NCI-H345 (cell line): ENCODE measurements around the gene ZRANB1.

Experiments
- DNase-seq: peaks from one replicate; lab custom pipeline; 2025; lab: John Stamatoyannopoulos, UW

ZRANB1 gene

DNA sequence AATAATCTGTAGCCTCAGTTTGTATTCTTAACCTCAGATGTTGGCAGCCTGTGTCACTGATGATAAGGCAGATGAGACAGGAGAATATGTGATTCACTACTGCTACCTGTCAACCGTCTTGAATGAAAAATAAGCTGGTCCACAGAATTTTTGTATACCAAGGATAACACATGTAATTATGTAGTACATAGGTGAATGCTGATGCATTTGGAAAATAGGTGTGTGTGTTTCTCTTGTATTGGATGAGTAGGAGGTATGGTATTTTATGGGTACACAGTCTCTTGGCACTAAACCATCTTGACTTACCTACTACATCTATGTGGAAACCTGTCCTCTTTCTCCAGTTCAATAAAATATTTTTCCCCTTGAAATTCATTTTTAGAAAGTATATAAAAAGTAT lies 20.7 kb upstream of the ZRANB1 start:
- no peak for DNase-seq

DNA sequence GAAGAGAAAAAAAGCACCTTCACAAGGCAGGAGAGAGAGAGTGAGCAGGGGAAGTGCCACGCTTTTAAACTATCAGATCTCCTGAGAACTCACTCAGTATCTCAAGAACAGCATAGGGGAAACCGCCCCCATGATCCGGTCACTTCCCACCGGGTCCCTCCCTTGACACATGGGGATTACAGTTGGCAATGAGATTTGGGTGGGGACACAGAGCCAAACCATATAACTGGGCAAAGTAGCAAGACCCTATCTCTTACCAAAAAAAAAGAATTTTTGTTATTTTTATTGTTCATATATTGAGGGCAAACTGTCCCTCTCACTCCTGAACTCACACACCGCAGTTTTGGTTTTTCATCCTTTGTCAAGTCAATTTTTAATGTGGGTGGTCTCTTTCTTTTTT lies 18.2 kb upstream of the ZRANB1 start:
- DNase-seq: no peak

DNA sequence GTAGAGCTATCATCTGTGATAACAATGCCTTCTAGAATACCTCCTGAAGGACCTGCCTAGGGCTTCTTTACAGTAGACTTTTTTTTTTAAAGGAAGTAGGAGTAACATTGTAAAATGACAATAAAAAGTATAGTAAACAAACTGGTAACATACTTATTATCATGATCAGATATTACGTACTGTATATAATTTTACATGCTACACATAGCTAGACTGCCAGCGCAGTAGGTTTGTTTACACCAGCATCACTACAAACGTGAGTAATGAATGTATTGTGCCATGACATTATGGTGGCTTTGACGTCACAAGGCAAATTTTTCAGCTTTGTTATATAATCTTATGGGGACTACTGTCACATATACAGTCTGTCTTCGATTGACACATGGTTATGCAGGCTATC lies 15.4 kb upstream of the ZRANB1 start:
- DNase-seq: no peak

DNA sequence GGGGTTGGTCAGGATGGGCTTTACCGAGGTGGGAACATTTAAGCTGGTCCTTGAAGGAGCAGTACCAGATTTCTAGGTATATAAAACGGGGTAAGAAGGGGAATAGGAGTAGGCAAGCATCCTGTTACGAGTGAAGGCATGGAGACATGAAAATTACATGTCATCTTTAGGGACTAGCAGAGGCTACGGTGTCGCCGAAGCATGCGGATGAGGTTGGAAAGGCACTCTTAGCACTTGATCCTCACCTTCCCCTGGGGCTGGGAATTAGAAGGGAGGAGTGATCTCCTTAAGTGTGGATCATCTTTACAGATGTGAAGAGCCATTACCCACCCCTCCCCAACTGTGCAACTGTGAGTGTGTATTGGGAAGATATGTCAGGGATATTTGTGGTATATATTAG lies 13.8 kb upstream of the ZRANB1 start:
- no peak for DNase-seq

DNA sequence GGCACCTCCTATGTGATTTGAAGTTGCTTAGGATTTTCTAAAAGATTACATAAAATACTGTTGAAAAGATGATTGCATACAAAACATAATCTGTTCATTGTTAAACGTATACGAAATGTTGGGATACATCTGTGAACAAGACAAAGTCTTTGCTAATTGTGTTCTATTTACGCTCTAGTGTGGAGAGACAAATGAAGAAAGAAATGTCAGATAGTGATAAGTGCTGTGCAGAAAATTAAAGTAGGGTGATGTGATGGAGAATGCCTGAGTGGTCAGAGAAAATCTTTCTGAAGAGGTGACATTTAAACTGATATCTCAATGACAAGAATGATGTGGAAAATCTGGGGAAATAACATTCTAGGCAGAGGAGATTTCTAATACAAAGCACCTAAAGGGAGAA lies 13.4 kb upstream of the ZRANB1 start:
- no peak for DNase-seq

DNA sequence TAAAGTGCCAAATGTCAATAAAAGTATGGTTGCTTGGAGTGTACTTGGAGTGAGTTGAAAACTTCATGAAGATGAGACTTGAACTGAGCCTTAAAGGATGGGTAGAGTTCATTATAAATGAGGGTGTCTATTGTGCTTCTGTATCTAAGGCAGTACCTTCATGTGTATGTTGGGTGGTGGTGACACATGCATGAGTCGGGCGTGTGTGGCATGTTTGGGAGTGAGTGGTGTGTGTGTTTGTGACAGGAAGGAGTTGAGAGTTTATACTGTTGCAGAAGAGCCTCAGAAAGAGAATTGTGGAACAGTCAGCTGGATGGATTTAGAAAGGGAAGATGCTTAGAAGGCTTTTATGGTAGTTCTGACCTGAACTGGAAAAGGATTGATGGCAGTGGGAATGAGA lies 6.0 kb upstream of the ZRANB1 start:
- no peak for DNase-seq

DNA sequence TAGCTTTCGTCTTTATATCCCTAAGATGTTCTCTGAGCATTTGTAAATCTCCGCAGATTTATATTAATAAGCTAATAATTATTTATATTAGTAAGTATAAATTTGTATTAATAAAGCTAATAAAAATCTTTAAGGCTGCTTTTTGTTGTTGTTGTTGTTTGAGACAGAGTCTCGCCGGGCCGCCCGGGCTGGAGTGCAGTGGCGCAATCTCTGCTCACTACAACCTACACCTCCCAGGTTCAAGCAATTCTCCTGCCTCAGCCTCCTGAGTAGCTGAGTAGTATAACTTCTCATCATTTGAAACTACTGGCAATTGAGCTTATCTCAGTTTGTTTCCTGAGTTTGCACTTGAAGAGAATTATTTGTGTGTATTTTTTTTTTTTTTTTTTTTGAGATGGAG lies 5.1 kb upstream of the ZRANB1 start:
- DNase-seq: no peak

DNA sequence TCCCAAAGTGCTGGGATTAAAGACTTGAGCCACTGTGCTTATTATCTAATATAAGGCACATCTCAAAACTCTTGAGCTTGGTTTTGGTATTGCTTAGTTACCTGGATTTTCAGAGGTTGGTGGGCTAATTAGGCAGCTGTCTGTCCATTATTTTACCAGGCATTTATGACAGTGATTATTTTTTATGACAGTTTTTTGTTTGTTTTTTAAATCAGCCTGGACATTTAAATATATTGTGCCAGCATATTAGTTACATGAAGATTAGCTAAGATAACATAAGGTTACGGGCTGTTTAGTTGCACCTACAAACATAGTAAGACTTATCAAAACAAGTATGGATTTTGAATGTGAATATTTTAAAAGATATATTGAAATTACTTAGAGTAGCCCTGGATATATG lies 2.6 kb upstream of the ZRANB1 start:
- no peak for DNase-seq

DNA sequence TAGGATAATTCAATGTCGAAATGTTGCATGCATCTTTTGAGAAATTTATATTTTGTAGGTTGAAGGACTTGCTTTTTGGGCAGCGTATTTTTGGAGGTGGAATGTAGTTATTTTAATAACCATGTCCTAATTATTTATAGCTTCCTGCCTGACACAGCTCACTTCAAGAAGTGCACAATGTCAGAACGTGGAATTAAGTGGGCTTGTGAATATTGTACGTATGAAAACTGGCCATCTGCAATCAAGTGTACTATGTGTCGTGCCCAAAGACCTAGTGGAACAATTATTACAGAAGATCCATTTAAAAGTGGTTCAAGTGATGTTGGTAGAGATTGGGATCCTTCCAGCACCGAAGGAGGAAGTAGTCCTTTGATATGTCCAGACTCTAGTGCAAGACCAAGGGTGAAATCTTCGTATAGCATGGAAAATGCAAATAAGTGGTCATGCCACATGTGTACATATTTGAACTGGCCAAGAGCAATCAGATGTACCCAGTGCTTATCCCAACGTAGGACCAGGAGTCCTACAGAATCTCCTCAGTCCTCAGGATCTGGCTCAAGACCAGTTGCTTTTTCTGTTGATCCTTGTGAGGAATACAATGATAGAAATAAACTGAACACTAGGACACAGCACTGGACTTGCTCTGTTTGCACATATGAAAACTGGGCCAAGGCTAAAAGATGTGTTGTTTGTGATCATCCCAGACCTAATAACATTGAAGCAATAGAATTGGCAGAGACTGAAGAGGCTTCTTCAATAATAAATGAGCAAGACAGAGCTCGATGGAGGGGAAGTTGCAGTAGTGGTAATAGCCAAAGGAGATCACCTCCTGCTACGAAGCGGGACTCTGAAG lies 620 bp downstream of the ZRANB1 start:
- no peak for DNase-seq

DNA sequence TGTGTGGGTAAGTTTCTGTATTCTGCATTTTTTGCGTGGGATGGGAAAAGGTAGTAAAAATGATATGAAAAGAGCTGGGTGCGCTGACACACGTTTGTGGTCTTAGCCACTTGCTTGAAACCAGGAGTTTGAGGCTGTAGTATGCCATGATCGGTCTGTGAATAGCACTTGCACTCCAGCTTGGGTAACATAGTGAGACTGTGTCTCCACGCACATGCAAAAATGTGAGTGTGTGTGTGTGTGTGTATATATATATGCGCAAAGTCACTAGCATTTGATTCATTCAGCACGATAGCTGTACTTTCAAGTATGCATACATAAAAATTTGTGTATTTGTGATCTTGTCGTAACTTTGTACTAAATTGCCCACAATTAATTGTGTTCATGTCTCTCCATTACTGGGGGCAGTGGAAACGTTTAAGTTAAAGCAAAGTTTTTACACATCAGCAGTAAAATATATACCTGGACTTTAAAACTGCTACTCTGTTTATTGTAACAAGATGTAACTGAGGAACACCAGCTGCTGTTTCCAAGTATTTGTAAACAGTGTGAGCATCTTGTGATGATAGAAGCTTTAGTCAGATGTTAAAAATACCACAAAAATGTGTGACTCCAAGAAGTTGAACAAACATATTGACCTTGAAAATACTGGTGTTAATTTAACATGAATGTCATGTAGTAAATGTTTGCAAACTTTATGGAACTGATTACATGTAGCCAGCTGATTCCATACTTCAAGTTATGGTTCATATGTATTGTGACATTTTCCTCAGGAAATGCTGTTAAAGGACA lies 1.6 kb downstream of the ZRANB1 start:
- no peak for DNase-seq

DNA sequence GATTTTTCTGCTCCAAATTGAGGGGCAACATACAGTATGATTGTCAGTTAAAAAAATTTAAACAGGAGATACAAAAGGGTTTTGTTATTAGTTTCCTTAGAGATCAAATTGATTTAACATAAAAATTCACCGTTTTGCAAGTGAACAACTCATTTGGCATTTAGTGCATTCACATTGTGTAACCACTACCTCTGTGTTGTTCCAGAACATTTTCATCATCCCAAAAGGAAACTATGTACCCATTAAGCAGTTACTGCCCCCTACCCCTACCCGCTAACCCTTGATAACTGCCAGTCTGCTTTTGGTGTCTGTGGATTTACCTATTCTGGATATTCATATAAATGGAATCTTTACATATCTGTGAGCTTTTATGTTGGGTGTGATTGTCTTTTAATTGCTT lies 3.1 kb downstream of the ZRANB1 start:
- DNase-seq: no peak

DNA sequence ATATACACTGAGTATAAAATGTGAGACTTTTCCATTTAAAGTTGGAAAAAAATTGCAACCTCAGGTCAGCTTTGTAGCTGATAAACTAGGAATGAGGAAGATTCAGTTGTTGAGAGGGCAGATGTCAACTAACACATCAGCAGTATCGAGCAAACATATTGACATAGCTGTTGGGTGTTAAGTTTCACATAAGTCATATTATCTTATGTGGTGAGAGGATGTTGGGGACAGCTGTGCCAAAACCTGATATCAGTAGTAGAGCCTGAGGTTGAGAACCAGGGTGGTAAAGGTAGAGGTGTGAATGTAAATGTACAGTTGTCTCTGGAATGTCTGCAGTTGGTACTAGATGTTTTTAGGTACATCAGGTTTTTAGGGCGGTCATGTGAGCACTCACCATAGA lies 5.0 kb downstream of the ZRANB1 start:
- DNase-seq: peak; percentile 19

DNA sequence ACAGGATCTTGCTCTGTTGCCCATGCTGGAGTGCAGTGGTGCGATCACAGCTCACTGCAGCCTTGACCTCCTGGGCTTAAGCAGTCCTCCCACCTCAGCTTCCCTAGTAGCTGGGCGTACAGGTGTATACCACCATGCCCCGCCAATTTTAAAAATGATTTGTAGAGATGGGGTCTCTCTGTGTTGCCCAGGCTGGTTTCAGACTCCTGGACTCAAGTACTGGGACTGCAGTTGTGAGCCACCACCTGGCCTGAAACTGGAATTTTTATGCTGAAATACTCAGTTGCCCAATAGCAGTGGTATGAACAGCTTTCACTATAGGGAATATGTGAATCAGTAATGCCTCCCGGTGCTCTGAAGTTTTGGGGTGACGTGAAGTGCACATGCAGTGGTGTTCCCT lies 7.6 kb downstream of the ZRANB1 start:
- no peak for DNase-seq

DNA sequence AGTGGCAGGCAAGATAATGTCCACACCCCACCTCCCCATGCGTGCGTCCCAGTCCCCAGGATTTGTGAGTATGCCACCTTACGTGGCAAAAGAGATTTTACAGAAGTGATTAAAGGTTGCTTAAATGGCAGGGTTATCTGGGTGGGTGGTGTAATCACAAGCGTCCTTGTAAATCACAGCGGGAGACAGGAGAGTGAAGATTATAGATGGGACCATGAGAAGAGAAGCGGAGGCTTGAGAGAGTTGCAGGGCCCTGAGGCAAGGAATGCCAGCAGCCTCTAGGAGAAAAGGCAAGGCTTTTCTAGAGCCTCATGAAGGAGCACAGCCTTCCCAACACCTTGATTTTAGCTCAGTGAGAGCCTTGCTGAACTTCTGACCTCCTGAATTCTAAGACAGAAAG lies 10.2 kb downstream of the ZRANB1 start:
- no peak for DNase-seq

DNA sequence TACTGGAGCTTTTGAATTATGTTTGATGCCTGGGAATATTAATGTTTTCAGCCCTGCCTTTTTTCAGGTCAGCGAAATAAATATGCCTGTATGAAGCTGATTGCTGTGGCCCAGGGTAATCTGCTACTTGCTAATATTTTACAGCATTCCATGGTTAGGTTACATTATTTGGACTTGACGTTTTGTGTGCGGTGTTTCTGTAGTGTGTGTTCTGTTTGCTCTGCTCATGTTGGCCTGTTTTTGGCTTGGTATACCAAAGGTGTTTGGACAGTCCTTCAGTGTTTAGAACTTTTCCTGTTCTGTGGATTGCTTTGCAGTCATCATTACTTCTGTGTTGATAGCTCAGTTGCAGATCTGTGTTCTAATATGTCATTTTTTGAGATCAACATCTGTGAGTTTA lies 11.5 kb downstream of the ZRANB1 start:
- no peak for DNase-seq

DNA sequence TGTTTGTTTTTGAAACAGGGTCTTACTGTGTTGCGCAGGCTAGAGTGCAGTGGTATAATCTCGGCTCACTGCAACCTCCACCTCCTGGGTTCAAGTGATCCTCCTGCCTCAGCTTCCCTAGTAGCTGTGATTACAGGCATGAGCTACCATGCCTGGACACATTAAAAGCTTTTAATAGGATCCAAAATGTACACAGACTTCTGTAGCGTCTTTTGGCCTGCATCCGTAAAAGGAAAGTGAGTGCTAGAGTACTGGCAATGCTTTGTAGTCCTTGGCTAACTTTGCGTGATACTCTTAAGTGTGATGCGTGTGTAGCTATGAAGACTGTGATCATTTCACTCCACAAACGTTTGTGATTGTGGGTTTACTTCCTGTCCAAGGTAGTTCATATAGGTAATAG lies 13.3 kb downstream of the ZRANB1 start:
- DNase-seq: no peak

DNA sequence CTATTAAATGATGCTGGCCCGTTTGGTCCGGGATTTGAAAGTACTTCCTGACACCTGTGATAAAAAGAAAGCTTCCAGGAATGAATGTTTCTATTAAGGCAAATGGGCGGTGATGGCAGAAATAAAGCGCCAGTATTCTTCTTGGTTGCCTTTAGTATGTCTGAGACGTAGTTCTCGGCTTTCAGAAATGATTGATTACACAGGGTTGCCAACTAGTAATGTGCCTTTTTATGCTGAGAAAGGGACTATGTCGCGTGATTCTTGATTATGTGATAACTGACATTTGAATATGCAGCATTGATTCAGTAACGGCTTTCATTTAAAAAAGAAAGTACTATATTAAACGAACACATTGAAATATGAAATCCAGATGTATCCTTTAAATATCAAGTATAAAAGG lies 13.9 kb downstream of the ZRANB1 start:
- DNase-seq: no peak

DNA sequence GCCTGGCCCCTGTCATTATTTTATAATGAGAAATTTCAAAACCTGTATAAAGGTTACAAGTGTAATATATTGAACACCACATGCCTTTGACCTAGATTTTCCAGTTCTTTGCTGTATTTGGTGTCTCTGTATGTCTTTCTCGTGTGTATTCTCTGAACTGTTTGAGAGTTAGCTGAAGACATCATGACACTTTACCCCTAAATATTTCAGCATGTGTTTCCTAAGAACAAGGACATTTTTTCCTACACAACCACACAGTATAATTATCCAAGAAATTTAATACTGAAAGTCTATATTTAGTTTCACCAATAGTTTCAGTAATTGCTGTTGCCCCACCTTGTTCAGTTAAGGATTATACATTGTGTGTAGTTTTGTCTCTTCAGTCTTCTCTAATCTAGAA lies 14.8 kb downstream of the ZRANB1 start:
- DNase-seq: no peak

DNA sequence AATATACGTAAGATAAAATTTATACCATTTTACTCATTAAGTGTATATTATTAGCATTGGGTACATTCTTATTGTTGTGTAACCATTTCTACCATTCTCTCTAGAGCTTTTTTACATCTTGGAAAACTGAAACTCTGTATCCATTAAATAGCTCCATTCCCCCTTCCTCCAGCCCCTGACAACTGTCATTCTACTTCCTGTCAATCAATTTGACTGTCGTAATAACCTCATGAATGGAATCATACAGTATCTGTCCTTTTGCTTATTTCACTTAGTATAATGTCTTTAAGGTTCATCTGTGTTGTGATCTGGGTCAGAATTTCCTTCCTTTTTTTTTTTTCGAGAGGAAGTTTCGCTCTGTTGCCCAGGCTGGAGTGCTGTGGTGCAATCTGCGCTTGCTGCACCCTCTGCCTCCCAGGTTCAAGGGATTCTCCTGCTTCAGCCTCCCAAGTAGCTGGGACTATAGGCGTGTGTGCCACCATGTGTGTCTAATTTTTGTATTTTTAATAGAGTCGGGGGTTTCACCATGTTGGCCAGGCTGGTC lies 15.6 kb downstream of the ZRANB1 start:
- no peak for DNase-seq

DNA sequence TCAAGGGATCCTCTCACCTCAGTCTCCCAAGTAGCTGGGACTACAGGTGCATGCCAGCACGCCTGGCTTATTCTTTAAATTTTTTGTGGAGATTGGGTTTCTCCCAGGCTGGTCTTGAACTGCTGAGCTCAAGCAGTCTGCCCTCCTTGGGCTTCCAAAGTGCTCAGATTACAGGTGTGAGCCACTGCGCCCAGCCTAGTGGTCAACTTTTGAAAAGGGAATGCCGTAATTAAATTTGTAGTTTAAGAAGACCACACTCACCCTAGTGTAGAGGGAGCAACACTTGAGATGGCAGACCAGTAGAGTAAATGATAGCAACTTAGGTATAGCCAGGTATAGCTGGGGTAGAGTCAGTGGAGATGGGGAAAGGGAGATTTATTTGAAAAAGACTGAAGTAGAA lies 17.6 kb downstream of the ZRANB1 start:
- DNase-seq: no peak

DNA sequence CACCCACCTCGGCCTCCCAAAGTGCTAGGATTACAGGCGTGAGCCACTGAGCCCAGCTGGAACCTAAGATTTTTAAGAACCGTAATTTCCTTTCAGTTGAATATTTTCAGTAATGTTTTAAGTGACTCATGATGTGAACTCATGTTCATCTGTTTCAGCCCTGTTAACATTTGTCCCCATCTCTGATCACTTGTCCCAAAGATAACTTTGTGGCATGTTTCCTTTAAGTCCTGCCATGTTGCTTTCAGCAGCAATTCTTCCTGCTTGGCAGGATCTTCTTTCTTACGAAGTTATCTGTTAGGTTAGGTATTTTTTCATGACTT lies 19.3 kb downstream of the ZRANB1 start:
- no peak for DNase-seq

DNA sequence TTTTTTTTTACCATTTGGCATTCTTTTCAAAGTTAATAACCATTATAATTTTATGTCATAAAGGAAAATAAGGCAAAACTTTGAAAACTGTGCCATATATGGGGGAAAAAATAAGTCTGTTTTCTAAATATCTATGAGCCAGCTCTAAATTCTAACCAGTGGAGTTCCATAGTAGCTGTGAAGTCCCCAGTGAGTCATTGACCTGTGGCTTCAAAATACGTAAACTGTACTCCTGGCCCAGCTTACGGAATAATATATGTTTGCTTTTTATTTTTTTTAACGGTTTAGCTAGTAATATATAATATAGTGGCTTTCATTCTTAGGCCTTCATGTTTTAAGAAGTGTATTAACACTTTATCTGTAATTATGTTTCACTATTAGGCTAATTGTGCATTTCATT lies 20.5 kb downstream of the ZRANB1 start:
- DNase-seq: no peak
